Measurements from ENCODE around the gene FAM118A.

FAM118A gene

GRCh38 chr22:45381348-45381747 is 71.6 kb downstream of the FAM118A start:
- DNase-seq (ENCODE audit: low spot score): no peak

- no peak for DNase-seq (ENCODE audit: low spot score)
These were observed 79.8 kb downstream of the FAM118A start for GRCh38 chr22:45389546-45389945.

Measured in ecto neural progenitor cell (in vitro differentiated cells).